PC-3 (cell line): ENCODE data around the gene SSTR5. TPM values are rescaled to one million over a fixed set of nuclear protein-coding genes. Genes with fewer than 3 reads are reported as not detected.

Experiments
- ATAC-seq: fragments of 200-7000 bp; cut with Tn5 transposase; 2 replicates; pipeline ENCODE4 v1.9.1; 2020; ENCODE audit warnings: mild to moderate bottlenecking, moderate library complexity
- BruUV-seq: library from RNA; stranded (reverse); fragments of 400-500 nt; replicated peaks from 2 replicates; lab custom pipeline; 2021; lab: Mats Ljungman, UMichigan
- CTCF ChIA-PET: fragments of 300-600 bp; sonication (Branson Sonifier 250); formaldehyde crosslinking; loops from one replicate; lab custom pipeline; 2022; ENCODE audit warnings: antibody characterized with exemption; lab: Charles Lee
- POLR2A ChIA-PET: fragments of 300-600 bp; sonication (Branson Sonifier 250); formaldehyde crosslinking; loops from one replicate; lab custom pipeline; 2022; ENCODE audit warnings: antibody characterized with exemption; ENCODE audit not compliant: unreplicated experiment; lab: Charles Lee
- DNase-seq: peaks from one replicate; pipeline ENCODE4 v3.0.0-alpha.2; 2015
- H2AFZ ChIP-seq: fragments of 300-600 bp; sonication (generic); 2 replicates; pipeline ENCODE4 v1.6.0; 2016; ENCODE audit warnings: antibody characterized with exemption, low read length
- H3F3A ChIP-seq: fragments of 300-600 bp; sonication (generic); one replicate; pipeline ENCODE4 v1.6.0; 2017; ENCODE audit warnings: antibody characterized with exemption, low read length, control low read depth, mild to moderate bottlenecking; ENCODE audit not compliant: unreplicated experiment
- H3K27ac ChIP-seq: fragments of 300-600 bp; sonication (generic); 2 replicates; pipeline ENCODE4 v1.5.1; 2016; ENCODE audit warnings: mild to moderate bottlenecking, low read length
- H3K27me3 ChIP-seq: fragments of 300-600 bp; sonication (generic); 2 replicates; pipeline ENCODE4 v1.6.1; 2016; ENCODE audit warnings: low read length, mixed read lengths
- H3K36me3 ChIP-seq: fragments of 300-600 bp; sonication (generic); 2 replicates; pipeline ENCODE4 v1.6.1; 2016; ENCODE audit warnings: low read depth, mixed run types, low read length, mixed read lengths
- H3K4me1 ChIP-seq: fragments of 300-600 bp; sonication (generic); 2 replicates; pipeline ENCODE4 v1.5.1; 2016; ENCODE audit warnings: low read length; ENCODE audit not compliant: insufficient read depth
- H3K4me2 ChIP-seq: fragments of 300-600 bp; sonication (generic); 2 replicates; pipeline ENCODE4 v1.6.0; 2016; ENCODE audit warnings: low read length
- H3K4me3 ChIP-seq: fragments of 300-600 bp; sonication (generic); 2 replicates; pipeline ENCODE4 v1.5.1; 2016; ENCODE audit warnings: mild to moderate bottlenecking, low read length, mixed read lengths
- H3K79me2 ChIP-seq: fragments of 300-600 bp; sonication (generic); 2 replicates; pipeline ENCODE4 v1.6.1; 2017; ENCODE audit warnings: low read length, mixed read lengths
- H3K9ac ChIP-seq: fragments of 300-600 bp; sonication (generic); 2 replicates; pipeline ENCODE4 v1.6.0; 2016; ENCODE audit warnings: mild to moderate bottlenecking, low read length
- H3K9me2 ChIP-seq: fragments of 300-600 bp; sonication (generic); replicated peaks from 2 replicates; pipeline ENCODE4 v1.6.1; 2016; ENCODE audit warnings: mixed run types, low read length, mixed read lengths
- H3K9me3 ChIP-seq: fragments of 300-600 bp; sonication (generic); 2 replicates; pipeline ENCODE4 v1.6.1; 2016; ENCODE audit warnings: low read length, mixed read lengths
- H4K20me1 ChIP-seq: fragments of 300-600 bp; sonication (generic); 2 replicates; pipeline ENCODE4 v1.6.1; 2016; ENCODE audit warnings: low read length, mixed read lengths
- CTCF ChIP-seq: fragments of 300-600 bp; sonication (generic); conservative IDR thresholded peaks from 2 replicates; pipeline ENCODE4 v1.5.1; 2017; ENCODE audit warnings: antibody characterized with exemption, low read depth, mild to moderate bottlenecking, low read length
- EZH2 ChIP-seq: fragments of 300-600 bp; sonication (generic); IDR thresholded peaks from one replicate; pipeline ENCODE4 v1.6.1; 2017; ENCODE audit warnings: antibody characterized with exemption, mild to moderate bottlenecking, low read length; ENCODE audit not compliant: unreplicated experiment
- EZH2phosphoT487 ChIP-seq: fragments of 300-600 bp; sonication (generic); IDR thresholded peaks from 2 replicates; pipeline ENCODE4 v1.6.1; 2018; ENCODE audit warnings: mild to moderate bottlenecking, antibody characterized with exemption, low read length, borderline replicate concordance
- intact Hi-C: fragments of 100-400 bp; cut with micrococcal nuclease; formaldehyde crosslinking; loops from 2 replicates; pipeline ENCODE4 v1.9.0; 2023
- total RNA-seq: library from RNA; depleted of rRNA; stranded (reverse); fragments of >200 nt; gene quantifications from 2 replicates; pipeline ENCODE4 v1.2.3, GENCODE V29; 2014

Gene SSTR5
- total RNA-seq, 1 experiment from 2014 or later, result 0.51 TPM

DNA sequence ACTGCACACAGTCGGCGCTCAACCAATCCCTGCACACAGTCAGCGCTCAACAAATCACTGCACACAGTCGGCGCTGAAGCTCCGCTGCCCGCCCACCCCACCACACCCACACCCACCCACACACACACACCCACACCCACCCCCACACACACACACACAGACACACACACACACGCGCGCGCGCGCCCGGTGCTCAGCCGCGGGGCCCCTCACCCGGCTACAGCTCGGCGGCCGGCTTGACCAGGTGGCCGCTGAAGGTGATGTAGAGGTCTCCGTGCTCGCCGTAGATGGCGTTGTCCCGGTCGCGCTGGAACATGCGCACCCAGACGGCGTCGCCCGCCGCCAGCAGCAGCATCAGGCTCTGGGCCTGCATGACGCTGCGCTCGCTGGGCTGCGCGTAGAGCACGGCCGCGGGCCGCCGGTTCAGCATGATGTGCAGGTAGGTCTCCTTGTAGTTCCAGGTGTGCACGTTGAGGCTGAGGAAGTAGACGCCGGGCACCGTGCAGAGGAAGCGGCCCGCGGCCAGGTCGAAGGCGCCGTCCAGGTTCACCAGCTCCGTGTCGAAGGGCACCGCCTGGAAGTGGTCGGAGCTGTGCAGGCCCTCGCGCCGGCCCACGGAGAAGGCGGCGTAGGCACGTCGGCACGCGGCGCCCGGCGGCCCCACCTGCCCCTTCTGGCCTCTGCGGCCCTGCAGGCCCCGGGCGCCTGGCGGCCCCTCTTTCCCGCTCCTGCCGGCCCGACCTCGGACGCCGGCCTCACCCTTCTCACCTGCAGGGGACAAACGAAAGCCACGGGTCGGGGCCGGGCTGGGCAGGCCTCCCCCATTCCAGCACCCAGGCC is 21.0 kb downstream of the SSTR5 start:
- no peak overlapping the region for H3K4me3 ChIP-seq
- intact Hi-C loops, result no loop called here

GRCh38 chr16:1094124-1094479 is 21.6 kb downstream of the SSTR5 start:
- H3K4me2 ChIP-seq, result no peak overlapping the region
- no peaks in the 10 kb centered on the region for H3K9me3 ChIP-seq
- H3K36me3 ChIP-seq, result no peaks in the 10 kb centered on the region
- no peak overlapping the region for H2AFZ ChIP-seq
- no peaks in the 10 kb centered on the region for H3K79me2 ChIP-seq
- H3K4me1 ChIP-seq, result peaks cover 8% of the 10 kb centered on the region; the same call in 1 of the 2 replicates
- TF ChIP-seq CTCF (no peak), EZH2 (no peak), EZH2phosphoT487 (no peak)
- no peaks in the 10 kb centered on the region for H4K20me1 ChIP-seq
- BruUV-seq, result no TSS peak
- intact Hi-C loops, result no loop called here
- ATAC-seq (no peak), DNase-seq (no peak)
- no peaks in the 10 kb centered on the region for H3F3A ChIP-seq
- ChIA-PET POLR2A (no interaction called here), CTCF (no interaction called here)
- no peak overlapping the region for H3K27ac ChIP-seq
- no peak overlapping the region for H3K9ac ChIP-seq
- H3K4me3 ChIP-seq, result no peak overlapping the region
- H3K9me2 ChIP-seq, result no peaks in the 10 kb centered on the region
- no peaks in the 10 kb centered on the region for H3K27me3 ChIP-seq

More for the DNA sequence above, 21.0 kb downstream of the SSTR5 start:
- Histone ChIP-seq H4K20me1 (no peaks in the 10 kb centered on the region), H3K4me2 (no peak overlapping the region), H3K9me2 (no peaks in the 10 kb centered on the region), H3K9ac (no peak overlapping the region), H3F3A (no peaks in the 10 kb centered on the region), H2AFZ (no peak overlapping the region), H3K79me2 (no peaks in the 10 kb centered on the region), H3K4me1 (peaks cover 8% of the 10 kb centered on the region; the same call in 1 of the 2 replicates), H3K9me3 (no peaks in the 10 kb centered on the region), H3K36me3 (no peaks in the 10 kb centered on the region), H3K27ac (no peak overlapping the region), H3K27me3 (no peaks in the 10 kb centered on the region)
- no peak for ATAC-seq
- ChIA-PET CTCF (no interaction called here), POLR2A (no interaction called here)
- BruUV-seq, result no TSS peak
- no peak for DNase-seq
- TF ChIP-seq CTCF (no peak), EZH2 (no peak), EZH2phosphoT487 (no peak)
